ENCODE results near the gene TATDN2.

TATDN2 gene

DNA sequence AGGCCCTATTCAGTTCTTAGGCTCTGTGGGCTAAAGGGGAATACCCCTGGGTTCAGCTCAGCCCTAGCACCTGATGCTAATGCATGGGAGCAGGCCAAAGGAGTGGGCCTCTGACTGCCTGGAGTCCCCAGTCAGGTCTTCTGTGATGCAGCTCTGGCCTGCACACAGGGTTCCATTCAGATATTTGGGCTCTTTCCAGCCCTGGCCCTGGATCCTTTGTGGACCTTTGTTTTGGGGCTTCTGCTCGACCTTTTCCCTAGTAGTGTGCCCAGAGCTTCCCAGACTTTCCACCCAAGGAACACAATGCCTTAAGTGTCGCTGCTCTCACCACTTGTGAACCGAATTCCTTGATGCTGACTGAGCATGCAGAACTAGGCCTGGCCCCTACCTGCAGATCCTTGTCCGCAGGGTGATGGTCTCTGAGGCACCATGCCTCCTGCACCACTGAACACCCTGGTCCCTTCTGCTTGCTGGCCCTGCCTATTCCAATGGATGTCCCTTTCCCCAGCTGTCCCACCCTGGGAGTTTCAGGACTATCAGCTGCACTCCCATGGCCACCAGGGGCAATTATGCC, 67.6 kb downstream of the TATDN2 start:
- no peak for DNase-seq (ENCODE audit: low read depth in 2 of 2)

DNA sequence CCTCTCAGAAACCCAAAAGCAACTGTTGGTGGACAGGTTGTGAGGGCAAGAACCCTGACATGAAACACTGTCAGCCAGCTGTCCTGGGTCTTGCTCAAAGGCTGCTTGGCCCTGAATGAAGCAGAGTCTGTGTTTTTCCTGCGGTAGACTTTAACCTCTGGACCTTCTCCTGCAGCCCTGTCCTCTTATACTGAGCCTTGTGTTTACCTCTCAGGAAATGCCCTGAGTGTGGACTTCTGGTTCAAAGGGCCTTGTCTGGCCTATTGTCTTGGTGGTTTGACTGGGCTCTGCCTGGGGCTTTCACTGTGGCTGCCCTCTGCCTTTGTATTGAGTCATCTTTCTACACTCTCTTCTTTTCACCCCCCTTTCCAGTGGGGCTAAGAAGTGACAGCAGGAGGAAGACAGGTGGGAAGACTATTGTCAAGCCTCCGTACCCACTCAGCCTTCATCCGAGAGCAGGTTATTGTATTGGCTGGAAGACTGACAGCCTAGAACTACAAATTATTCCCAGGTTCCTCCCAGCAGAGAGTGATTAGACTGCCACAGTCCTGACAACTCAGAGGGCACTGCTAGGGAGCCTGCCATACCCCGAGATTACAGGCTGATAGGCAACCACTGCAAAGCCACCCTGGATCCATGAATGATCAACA, 69.2 kb downstream of the TATDN2 start:
- no peak for DNase-seq (ENCODE audit: low read depth in 2 of 2)

DNA sequence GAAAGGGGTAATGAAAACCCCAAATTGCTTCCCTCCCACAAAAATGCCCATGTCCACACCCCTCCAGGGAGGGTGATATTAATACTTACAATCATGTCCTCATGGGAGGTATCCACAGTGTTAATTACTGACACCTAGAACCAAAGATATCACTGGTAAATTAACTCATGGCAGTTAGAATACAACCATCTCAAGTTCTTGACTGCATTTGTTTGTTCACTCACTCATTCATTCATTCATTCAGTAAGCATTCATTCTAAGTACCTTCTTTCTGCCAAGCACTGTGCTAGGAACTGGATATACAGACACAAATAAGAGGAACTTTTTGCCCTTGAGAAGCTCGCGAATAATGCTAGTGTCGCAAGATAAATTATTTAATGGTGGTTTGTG, 69.7 kb downstream of the TATDN2 start:
- DNase-seq (ENCODE audit: low read depth in 2 of 2) = no peak

DNA sequence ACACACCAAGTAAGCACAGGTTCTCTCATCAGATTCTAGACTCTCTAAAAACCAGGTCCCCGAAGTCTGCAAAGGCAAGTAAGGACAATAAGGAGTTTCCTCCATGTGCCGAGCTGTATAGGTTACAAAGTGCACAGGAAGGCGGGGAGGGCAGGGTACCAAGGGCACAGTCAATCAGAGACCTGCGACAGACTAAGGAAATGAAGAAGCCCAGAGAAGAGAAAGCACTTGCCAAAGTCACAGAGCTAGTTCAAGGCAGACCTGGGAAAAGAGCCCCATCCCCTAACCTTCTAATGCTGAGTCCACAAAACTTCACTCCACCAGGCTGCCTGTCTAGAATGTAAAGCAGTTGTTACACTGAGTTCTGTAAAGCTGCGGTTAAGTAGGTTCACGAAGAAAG, 71.0 kb downstream of the TATDN2 start:
- DNase-seq (ENCODE audit: low read depth in 2 of 2) = no peak

DNA sequence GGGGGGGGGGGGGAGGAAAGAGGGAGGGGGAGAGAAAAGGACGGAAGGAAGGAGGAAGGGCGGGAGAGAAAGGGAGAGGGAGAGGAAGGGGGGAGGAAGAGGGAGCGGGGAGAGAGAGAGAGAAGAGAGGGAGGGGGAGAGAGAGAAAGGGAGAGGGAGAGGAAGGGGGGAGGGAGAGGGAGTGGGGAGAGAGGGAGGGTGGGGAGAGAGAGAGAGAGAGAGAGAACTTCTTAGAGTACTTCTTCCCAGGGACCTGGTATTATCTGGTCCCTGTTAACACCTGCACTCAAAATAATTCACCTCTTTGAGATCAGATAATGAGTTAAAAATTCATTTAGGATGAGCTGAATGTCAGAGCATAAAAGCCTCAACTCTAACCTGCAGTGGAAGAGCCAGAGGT, 71.5 kb downstream of the TATDN2 start:
- no peak for DNase-seq (ENCODE audit: low read depth in 2 of 2)

DNA sequence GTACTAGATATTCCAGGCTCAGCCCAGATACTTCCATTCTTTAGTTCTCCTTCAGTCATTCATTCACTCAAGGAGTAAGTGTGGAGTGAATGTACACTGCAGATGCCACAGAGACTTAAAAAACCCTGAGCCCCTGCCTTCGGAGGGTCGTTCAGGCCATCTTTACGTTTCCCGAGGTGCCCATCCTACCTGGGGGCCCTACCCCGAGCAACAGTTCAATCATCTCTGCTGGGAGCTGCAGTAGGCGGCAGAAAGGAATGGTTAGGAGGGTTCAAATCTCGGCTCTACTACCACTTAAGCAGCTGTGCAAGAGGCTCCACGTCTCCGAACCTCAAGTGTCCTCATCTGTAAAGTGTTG, 72.0 kb downstream of the TATDN2 start:
- no peak for DNase-seq (ENCODE audit: low read depth in 2 of 2)

DNA sequence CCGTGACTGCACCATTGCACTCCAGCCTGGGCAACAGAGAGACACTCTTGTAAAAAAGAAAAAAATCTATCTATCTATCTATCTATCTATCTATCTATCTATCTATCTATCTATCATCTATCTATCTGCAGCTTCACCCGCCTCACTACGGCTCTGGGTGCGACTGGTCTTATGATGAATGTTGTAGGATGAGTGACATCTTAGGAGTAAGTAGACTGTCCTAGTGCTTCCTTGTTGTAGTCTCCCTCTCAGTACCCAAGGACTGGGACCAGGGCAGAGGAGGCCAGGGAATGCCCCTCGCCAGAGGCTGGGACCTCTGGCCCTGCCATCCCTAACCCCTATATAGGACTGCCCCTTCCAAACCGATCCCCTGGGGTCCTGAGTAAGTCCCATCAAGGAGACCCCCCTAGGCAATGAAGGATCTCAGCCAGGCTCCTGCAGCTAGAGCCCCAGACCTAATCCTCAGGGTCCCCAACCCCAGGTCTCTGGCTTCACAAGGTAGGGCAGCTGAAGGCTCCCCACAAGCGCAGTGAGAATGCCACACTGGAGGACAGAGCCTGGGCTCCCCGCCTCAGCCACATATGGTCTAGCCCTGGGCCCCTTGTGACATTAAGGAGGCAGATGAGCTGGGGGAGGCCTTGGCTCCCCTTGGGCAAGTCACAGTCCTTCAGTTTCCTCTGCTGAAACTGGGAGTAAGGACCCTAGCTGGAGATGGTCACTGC, 73.5 kb downstream of the TATDN2 start:
- no peak for DNase-seq (ENCODE audit: low read depth in 2 of 2)

DNA sequence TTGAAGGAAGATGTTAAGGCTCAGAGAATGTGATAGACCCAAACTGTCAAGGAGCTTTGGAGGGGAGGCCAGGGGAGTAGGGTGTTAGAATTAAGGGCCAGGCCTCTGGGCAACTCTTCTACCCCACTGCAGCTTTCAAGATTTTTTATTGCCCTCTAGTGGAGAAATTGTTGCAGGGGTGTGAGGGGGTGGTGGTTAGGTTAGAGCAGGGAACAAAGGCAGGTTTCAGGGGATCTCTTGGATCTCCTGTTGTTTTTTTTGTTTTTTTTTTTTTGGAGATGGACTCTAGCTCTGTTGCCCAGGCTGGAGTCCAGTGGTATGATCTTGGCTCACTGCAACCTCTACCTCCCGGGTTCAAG, 74.1 kb downstream of the TATDN2 start:
- DNase-seq (ENCODE audit: low read depth in 2 of 2) = no peak

DNA sequence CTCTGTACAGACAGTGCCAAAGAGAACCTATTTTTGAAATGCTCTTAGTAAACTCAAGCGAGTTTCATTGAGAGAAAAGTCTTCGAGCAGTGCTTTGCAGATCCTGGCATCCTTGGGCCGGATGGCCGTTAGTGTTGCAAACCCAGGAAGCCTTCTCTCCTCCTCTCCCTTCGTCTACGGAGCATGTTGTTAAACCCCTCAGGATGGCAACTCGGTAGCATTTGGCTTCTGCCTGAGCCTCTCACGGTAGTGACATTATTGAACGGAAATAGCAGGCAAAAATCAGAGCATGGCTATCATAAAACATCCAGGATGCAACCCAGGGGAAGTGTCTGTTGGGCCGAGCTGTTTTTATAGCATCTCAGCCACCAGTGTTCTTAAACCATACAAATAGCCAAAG, 79.3 kb downstream of the TATDN2 start:
- DNase-seq (ENCODE audit: low read depth in 2 of 2) = no peak

DNA sequence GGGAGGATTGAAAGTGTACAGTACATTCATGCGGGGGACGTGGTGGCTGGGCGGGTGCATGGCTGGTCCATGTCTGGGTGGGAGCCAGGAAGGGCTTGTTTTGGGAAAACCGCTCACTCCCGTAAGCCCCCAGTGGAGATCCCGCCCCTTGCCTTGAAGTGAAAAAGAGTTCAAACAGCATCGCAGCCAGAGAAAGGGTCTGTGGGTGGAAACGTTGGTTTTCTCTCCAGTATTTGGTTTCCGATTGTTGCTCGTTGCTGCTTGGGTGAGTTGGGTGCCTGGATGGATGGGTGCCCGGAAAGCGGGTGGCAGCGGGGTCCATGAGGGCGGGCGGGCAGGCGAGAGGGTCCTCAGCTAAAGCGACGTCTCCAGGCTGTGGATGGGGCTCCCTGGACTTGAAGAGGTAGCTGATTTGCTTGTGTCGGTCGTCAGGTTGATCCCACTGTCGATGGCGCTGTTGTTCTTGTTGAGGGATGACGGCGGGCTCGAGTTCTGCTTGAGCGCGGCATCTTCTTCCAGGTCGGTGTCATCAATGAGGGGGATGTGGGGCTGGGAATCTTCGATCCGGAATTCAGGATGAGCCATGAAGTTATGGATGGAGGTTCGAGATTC, 80.3 kb downstream of the TATDN2 start:
- DNase-seq (ENCODE audit: low read depth in 2 of 2) = no peak

DNA sequence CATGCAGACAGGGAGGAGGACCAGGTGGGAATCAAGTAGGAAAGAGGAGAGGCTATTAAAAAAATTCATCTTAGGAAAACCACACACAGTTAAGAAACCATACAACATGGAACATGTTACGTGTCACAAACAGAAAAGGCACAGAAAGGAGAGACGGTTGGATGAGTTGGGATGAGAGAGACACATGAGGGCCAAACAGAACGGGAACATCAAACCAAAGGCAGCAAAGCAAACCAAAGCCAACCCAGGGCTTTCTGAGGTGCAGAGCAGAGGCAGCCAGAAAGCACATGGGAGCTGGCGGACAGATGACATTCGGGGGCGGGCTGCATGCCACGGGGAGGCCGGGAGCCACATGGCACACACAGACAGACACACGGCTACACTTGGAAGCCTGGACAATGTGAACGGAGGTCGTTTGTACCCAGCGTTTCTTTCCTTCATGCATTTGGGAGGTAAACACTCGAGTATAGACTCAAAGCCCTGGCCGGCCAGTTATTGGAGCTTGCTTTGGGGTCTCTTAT, 81.3 kb downstream of the TATDN2 start:
- no peak for DNase-seq (ENCODE audit: low read depth in 2 of 2)

DNA sequence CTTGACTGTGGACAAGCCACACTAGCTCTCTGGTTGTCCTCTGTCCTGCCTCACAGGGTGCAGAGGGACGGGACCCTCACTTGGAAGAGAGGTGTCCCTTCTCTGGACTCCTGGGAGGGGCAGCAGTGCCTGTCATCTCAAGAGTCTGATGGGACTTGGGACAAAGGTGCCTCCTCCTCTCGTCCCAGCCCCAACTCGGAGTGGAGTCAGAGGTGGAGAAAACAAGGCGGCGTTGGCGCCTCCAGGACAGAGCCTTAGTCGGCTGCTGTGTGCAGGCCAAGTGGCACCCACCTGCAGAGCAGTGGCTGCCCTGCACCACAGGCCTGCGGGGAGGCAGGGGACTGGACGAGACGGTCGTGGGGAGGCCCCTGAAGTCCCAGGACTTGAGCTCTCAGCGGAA, 82.1 kb downstream of the TATDN2 start:
- no peak for DNase-seq (ENCODE audit: low read depth in 2 of 2)
